Adrenal gland (tissue), 5 donors: ENCODE results near the gene TPD52L1.

Experiments
- POLR2A ChIP-seq, 2 donors: fragments of 450-650 bp; IDR thresholded peaks; one replicate each; pipeline ENCODE4 v1.6.1; 2017; ENCODE audit warnings: antibody characterized with exemption in 2 of 2, mild to moderate bottlenecking in 2 of 2, moderate library complexity in 1 of 2
- TF ChIP-seq, protein P1 (sequence below), 6 experiments: fragments of 450-650 bp in 4 of 6; fragments of 200-600 bp in 2 of 6; sonication (generic) in 1 of 6; IDR thresholded peaks; 1 replicate in 5 of 6; 2 replicates in 1 of 6; pipeline versions ENCODE4 v1.5.1 to v1.8.0; 2016 to 2021; ENCODE audit warnings: antibody characterized with exemption in 6 of 6, mild to moderate bottlenecking in 2 of 6, moderate library complexity in 1 of 6
- donor health status: DM: no; HTN: no; CAD: no.

DNA sequence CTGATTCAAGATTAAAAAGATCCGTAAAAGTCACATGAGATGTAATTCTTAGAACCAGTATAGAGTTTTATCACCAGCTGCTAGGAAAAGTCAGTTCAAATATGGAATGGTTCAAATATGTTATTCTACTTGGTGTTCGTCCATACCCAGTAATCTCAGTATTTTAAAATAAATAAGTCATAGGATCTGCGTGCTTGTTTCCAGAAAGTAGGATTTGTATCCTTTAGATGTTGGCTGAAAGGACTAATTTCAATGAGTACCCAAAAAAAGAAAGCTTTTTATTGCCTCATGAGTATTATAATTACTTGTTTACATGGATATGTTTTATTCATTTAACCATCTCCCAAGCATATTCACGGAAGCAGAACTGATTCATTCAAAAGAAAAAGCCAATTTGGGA is 12.2 kb downstream of the TPD52L1 start:
- TF ChIP-seq, protein P1, sequence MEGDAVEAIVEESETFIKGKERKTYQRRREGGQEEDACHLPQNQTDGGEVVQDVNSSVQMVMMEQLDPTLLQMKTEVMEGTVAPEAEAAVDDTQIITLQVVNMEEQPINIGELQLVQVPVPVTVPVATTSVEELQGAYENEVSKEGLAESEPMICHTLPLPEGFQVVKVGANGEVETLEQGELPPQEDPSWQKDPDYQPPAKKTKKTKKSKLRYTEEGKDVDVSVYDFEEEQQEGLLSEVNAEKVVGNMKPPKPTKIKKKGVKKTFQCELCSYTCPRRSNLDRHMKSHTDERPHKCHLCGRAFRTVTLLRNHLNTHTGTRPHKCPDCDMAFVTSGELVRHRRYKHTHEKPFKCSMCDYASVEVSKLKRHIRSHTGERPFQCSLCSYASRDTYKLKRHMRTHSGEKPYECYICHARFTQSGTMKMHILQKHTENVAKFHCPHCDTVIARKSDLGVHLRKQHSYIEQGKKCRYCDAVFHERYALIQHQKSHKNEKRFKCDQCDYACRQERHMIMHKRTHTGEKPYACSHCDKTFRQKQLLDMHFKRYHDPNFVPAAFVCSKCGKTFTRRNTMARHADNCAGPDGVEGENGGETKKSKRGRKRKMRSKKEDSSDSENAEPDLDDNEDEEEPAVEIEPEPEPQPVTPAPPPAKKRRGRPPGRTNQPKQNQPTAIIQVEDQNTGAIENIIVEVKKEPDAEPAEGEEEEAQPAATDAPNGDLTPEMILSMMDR (IDR thresholded peaks at IDR 0.05), result no peak
- TF ChIP-seq POLR2A (IDR thresholded peaks at IDR 0.05), result no peak
